Endothelial cell of umbilical vein (primary cell): ENCODE results near the gene SLIT1. TPM values are rescaled to one million over a fixed set of nuclear protein-coding genes. Genes with fewer than 3 reads are reported as not detected.

Source experiments
- BruUV-seq: library from RNA; stranded (reverse); fragments of 400-500 nt; replicated peaks from 2 replicates; lab custom pipeline; 2021; lab: Mats Ljungman, UMichigan
- CTCF ChIA-PET: fragments of 300-600, 350-600 bp; sonication (Branson Sonifier 250); formaldehyde crosslinking; loops from one replicate; lab custom pipeline; 2021; ENCODE audit warnings: antibody characterized with exemption, inconsistent platforms; lab: Charles Lee
- POLR2A ChIA-PET: fragments of 300-600, 350-600 bp; sonication (Branson Sonifier 250); formaldehyde crosslinking; loops from one replicate; lab custom pipeline; 2021; ENCODE audit warnings: antibody characterized with exemption, inconsistent platforms; lab: Charles Lee
- DNase-seq: peaks from one replicate; pipeline ENCODE4 v3.0.0-alpha.2; 2011; ENCODE audit warnings: low read depth, low spot score
- FAIRE-seq: peaks from 2 replicates; lab custom pipeline; 2011; peaks lifted over from hg19 to GRCh38; lab: Jason Lieb, UNC
- H2AFZ ChIP-seq: 2 replicates; pipeline ENCODE4 v1.6.0; 2012; ENCODE audit warnings: low read depth, low read length, control low read depth, inconsistent platforms
- H3K27ac ChIP-seq: 2 replicates; pipeline ENCODE4 v1.5.1; 2011; ENCODE audit warnings: low read depth, mild to moderate bottlenecking, control low read depth, low read length, moderate library complexity; ENCODE audit not compliant: insufficient read depth
- H3K27me3 ChIP-seq, 2 experiments: 2 replicates each; pipeline versions ENCODE4 v1.6.0 to v1.6.1; 2011; ENCODE audit warnings: low read length in 2 of 2, mixed read lengths in 1 of 2; ENCODE audit not compliant: control insufficient read depth in 2 of 2, insufficient read depth in 2 of 2
- H3K36me3 ChIP-seq, 2 experiments: 2 replicates in 1 of 2; 3 replicates in 1 of 2; pipeline ENCODE4 v1.5.1; 2011; ENCODE audit warnings: low read length in 2 of 2, mild to moderate bottlenecking in 1 of 2, moderate library complexity in 1 of 2; ENCODE audit not compliant: control insufficient read depth in 2 of 2, insufficient read depth in 2 of 2; ENCODE audit errors: extremely low read depth in 1 of 2
- H3K4me1 ChIP-seq: 3 replicates; pipeline ENCODE4 v1.5.1; 2011; ENCODE audit warnings: mild to moderate bottlenecking, low read length; ENCODE audit not compliant: control insufficient read depth, insufficient read depth; ENCODE audit errors: extremely low read depth
- H3K4me2 ChIP-seq: 2 replicates; pipeline ENCODE4 v1.6.1; 2011; ENCODE audit warnings: low read length, control low read depth, mixed read lengths; ENCODE audit not compliant: insufficient read depth
- H3K4me3 ChIP-seq, 3 experiments: fragments of 200-600 bp in 1 of 3; sonication (generic), shearing (Covaris generic) in 1 of 3; replicated peaks in 1 of 3; 2 replicates each; pipeline ENCODE4 v1.5.1; 2011 to 2016; ENCODE audit warnings: control low read depth in 3 of 3, low read length in 3 of 3, mild to moderate bottlenecking in 2 of 3, inconsistent platforms in 1 of 3, low read depth in 1 of 3, moderate library complexity in 1 of 3; ENCODE audit not compliant: insufficient read depth in 1 of 3
- H3K79me2 ChIP-seq: 2 replicates; pipeline ENCODE4 v1.6.0; 2012; ENCODE audit warnings: low read length, inconsistent platforms; ENCODE audit not compliant: control insufficient read depth, insufficient read depth
- H3K9ac ChIP-seq: replicated peaks from 2 replicates; pipeline ENCODE3; 2011; ENCODE audit warnings: low read length, control low read depth; ENCODE audit not compliant: insufficient read depth; ENCODE audit errors: extremely low read depth
- H3K9me1 ChIP-seq: replicated peaks from 3 replicates; pipeline ENCODE4 v1.6.0; 2011; ENCODE audit warnings: mild to moderate bottlenecking, low read length; ENCODE audit not compliant: control insufficient read depth, insufficient read depth; ENCODE audit errors: extremely low read depth
- H3K9me3 ChIP-seq: replicated peaks from 2 replicates; pipeline ENCODE4 v1.5.1; 2012; ENCODE audit warnings: low read length, inconsistent platforms; ENCODE audit not compliant: control insufficient read depth, insufficient read depth
- H4K20me1 ChIP-seq: replicated peaks from 2 replicates; pipeline ENCODE3; 2011; ENCODE audit warnings: mild to moderate bottlenecking, low read length; ENCODE audit not compliant: control insufficient read depth, insufficient read depth; ENCODE audit errors: extremely low read depth
- CTCF ChIP-seq, 2 donors: IDR thresholded peaks; 1 replicate in 1 of 2; 2 replicates in 1 of 2; pipeline ENCODE4 v1.5.1; 2011; ENCODE audit warnings: low read length in 2 of 2, mild to moderate bottlenecking in 2 of 2, moderate library complexity in 2 of 2, control low read depth in 1 of 2, inconsistent platforms in 1 of 2, low read depth in 1 of 2; ENCODE audit not compliant: insufficient read depth in 1 of 2; ENCODE audit errors: extremely low read depth in 1 of 2
- EZH2 ChIP-seq: IDR thresholded peaks from 2 replicates; pipeline ENCODE4 v1.6.1; 2012; ENCODE audit warnings: borderline replicate concordance, low read depth, mild to moderate bottlenecking, moderate library complexity, low read length, inconsistent platforms; ENCODE audit not compliant: severe bottlenecking
- FOS ChIP-seq: IDR thresholded peaks from 2 replicates; pipeline ENCODE4 v1.6.1; 2011; ENCODE audit warnings: mild to moderate bottlenecking, low read length, moderate library complexity, borderline replicate concordance; ENCODE audit not compliant: insufficient read depth
- GATA2 ChIP-seq: IDR thresholded peaks from 2 replicates; pipeline ENCODE4 v1.7.0; 2011; ENCODE audit warnings: low read depth, mild to moderate bottlenecking, moderate library complexity, mixed read lengths, low read length; ENCODE audit not compliant: insufficient read length, insufficient read depth
- JUN ChIP-seq: IDR thresholded peaks from 2 replicates; pipeline ENCODE4 v1.6.1; 2011; ENCODE audit warnings: borderline replicate concordance, low read depth; ENCODE audit not compliant: insufficient read length, insufficient read depth
- MAX ChIP-seq: IDR thresholded peaks from 2 replicates; pipeline ENCODE4 v1.6.1; 2011; ENCODE audit not compliant: insufficient read depth, insufficient read length
- MYC ChIP-seq: IDR thresholded peaks from one replicate; pipeline ENCODE4 v1.6.1; 2011; ENCODE audit warnings: mild to moderate bottlenecking, low read depth, low read length
- POLR2A ChIP-seq: IDR thresholded peaks from 2 replicates; pipeline ENCODE4 v1.6.1; 2012; ENCODE audit warnings: low read depth, mild to moderate bottlenecking, control low read depth, low read length
- POLR2AphosphoS5 ChIP-seq: IDR thresholded peaks from 2 replicates; pipeline ENCODE4 v1.6.1; 2012; ENCODE audit warnings: low read depth, mild to moderate bottlenecking, control low read depth, low read length, moderate library complexity; ENCODE audit not compliant: insufficient read depth
- dilution Hi-C: fragments of 300-500 bp; cut with MboI; formaldehyde crosslinking; loops from one replicate; pipeline ENCODE4 v1.15.0; 2019; ENCODE audit warnings: low sequenced_read_pairs; ENCODE audit not compliant: extremely low pct_ligation_motif_present
- intact Hi-C: fragments of 100-400 bp; cut with micrococcal nuclease; formaldehyde crosslinking; loops from one replicate; pipeline ENCODE4 v1.10.0; 2022
- polyA plus RNA-seq, 4 experiments: library from polyadenylated mRNA; depleted of rRNA in 3 of 4; stranded (reverse) in 3 of 4; unstranded in 1 of 4; fragments of >200 nt; gene quantifications; 2 replicates each; pipeline versions ENCODE4 v1.2.1 to v1.2.3, GENCODE V29; 2011 to 2012; ENCODE audit warnings: missing spikeins in 1 of 4
- total RNA-seq: library from RNA; stranded (reverse); gene quantifications from 2 replicates; pipeline ENCODE4 v1.2.3, GENCODE V29; 2021

The SLIT1 gene
- total and polyA plus RNA-seq, 2 donors (not counting 3 experiments of a cell fraction or from before 2014, with no cell fraction given) = 0.04 to 0.20 TPM

GRCh38 chr10:97120370-97120769, 65.4 kb downstream of the SLIT1 start:
- ChIA-PET CTCF (interaction anchor here (4.9 kb wide), 1 partner anchor 47 kb away, joined by 48 read pairs; no protein-coding TSS in a partner anchor), POLR2A (no interaction called here)
- H3K4me1 ChIP-seq = no peaks in the 10 kb centered on the region
- no peak for DNase-seq
- no peak overlapping the region for H3K9ac ChIP-seq
- no peak overlapping the region for H3K27ac ChIP-seq
- no peaks in the 10 kb centered on the region for H3K9me1 ChIP-seq
- no peaks in the 10 kb centered on the region for H3K79me2 ChIP-seq
- H3K4me2 ChIP-seq = no peak overlapping the region
- no peaks in the 10 kb centered on the region for H4K20me1 ChIP-seq
- intact Hi-C loops (no loop called here), dilution Hi-C loops (no loop called here)
- BruUV-seq = no TSS peak
- no peaks in the 10 kb centered on the region for H3K9me3 ChIP-seq
- TF ChIP-seq POLR2AphosphoS5 (no peak), EZH2 (no peak), FOS (no peak)
- H3K36me3 ChIP-seq = no peaks in the 10 kb centered on the region
- H3K27me3 ChIP-seq = peaks cover 2 to 7% of the 10 kb centered on the region in 2 experiments
- FAIRE-seq = no peak
- H2AFZ ChIP-seq = no peak overlapping the region
- no peak overlapping the region for H3K4me3 ChIP-seq

GRCh38 chr10:97119058-97119745, 66.6 kb downstream of the SLIT1 start:
- Histone ChIP-seq H3K4me3 (no peak overlapping the region), H3K27ac (no peak overlapping the region), H4K20me1 (no peaks in the 10 kb centered on the region), H3K4me2 (no peak overlapping the region), H2AFZ (no peak overlapping the region), H3K36me3 (no peaks in the 10 kb centered on the region), H3K9ac (no peak overlapping the region), H3K9me1 (no peaks in the 10 kb centered on the region), H3K4me1 (no peaks in the 10 kb centered on the region), H3K79me2 (no peaks in the 10 kb centered on the region), H3K9me3 (no peaks in the 10 kb centered on the region), H3K27me3 (peaks cover 2 to 7% of the 10 kb centered on the region in 2 experiments)
- intact Hi-C loops = no loop called here
- CTCF ChIA-PET = interaction anchor here (0.7 to 4.9 kb wide), 3 partner anchors 37 to 92 kb away, joined by 3 to 48 read pairs (median 3); no protein-coding TSS in a partner anchor
- dilution Hi-C loops = no loop called here
- TF ChIP-seq GATA2 (no peak), MYC (no peak), MAX (no peak), FOS (no peak), CTCF (IDR thresholded peaks at IDR 0.05; ENCODE audit: extremely low read depth in 1 of 2, insufficient read depth in 1 of 2, low read depth in 1 of 2, low read length in 2 of 2) (no peak), EZH2 (no peak), JUN (no peak), POLR2AphosphoS5 (no peak), POLR2A (no peak)
- no peak for DNase-seq
- FAIRE-seq = no peak
- POLR2A ChIA-PET = no interaction called here
- BruUV-seq = no TSS peak
